K562 (cell line): ENCODE results near the gene TAF1D. TPM values are rescaled to one million over a fixed set of nuclear protein-coding genes. Genes with fewer than 3 reads are reported as not detected.

Experiments used
- ATAC-seq: fragments of 200-7000 bp; cut with Tn5 transposase; 3 replicates; pipeline ENCODE4 v1.9.1; 2020; ENCODE audit warnings: moderate library complexity
- BruUV-seq: library from RNA; stranded (reverse); fragments of 400-500 nt; replicated peaks from 2 replicates; lab custom pipeline; 2021; lab: Mats Ljungman, UMichigan
- CTCF ChIA-PET: fragments of 300-600 bp; formaldehyde crosslinking; extraction: SDS; loops from one replicate; lab custom pipeline; 2021; ENCODE audit warnings: low intra/inter-chr PET ratio; lab: Yijun Ruan, JAX
- POLR2A ChIA-PET: fragments of 300-600, 350-650 bp; sonication (Branson Sonifier 250); formaldehyde crosslinking; extraction: SDS; loops from one replicate; lab custom pipeline; 2021; ENCODE audit warnings: antibody characterized with exemption, inconsistent platforms; lab: Yijun Ruan, JAX
- DNase-seq, 4 experiments: peaks; one replicate each; pipeline versions ENCODE4 v3.0.0 to v3.0.0-alpha.2; 2011 to 2018; ENCODE audit warnings: low spot score in 3 of 4, mixed read lengths in 3 of 4; ENCODE audit errors: extremely low read depth in 1 of 4
- FAIRE-seq: peaks from 2 replicates; lab custom pipeline; 2011; peaks lifted over from hg19 to GRCh38; lab: Jason Lieb, UNC
- H2AFZ ChIP-seq: 2 replicates; pipeline ENCODE4 v1.6.0; 2011; ENCODE audit warnings: low read depth, low read length, control low read depth, inconsistent platforms
- H3K27ac ChIP-seq: fragments of 200-600 bp; 3 replicates; pipeline ENCODE4 v1.8.0; 2011; ENCODE audit warnings: low read depth, mild to moderate bottlenecking, control low read depth, inconsistent platforms, low read length, moderate library complexity, mixed read lengths; ENCODE audit errors: extremely low read depth
- H3K27me3 ChIP-seq, 2 experiments: fragments of 300-600 bp in 1 of 2; 2 replicates in 1 of 2; 3 replicates in 1 of 2; pipeline versions ENCODE4 v1.6.0 to v1.8.0; 2011; ENCODE audit warnings: inconsistent platforms in 2 of 2, low read length in 2 of 2, mild to moderate bottlenecking in 1 of 2, mixed read lengths in 1 of 2, moderate library complexity in 1 of 2; ENCODE audit not compliant: control insufficient read depth in 2 of 2, insufficient read depth in 2 of 2
- H3K36me3 ChIP-seq: fragments of 300-600 bp; 3 replicates; pipeline ENCODE4 v1.8.0; 2011; ENCODE audit warnings: mild to moderate bottlenecking, low read length, inconsistent platforms; ENCODE audit not compliant: control insufficient read depth, insufficient read depth
- H3K4me1 ChIP-seq, 2 experiments: fragments of 200-600 bp in 1 of 2; replicated peaks in 1 of 2; 2 replicates in 1 of 2; 3 replicates in 1 of 2; pipeline versions ENCODE4 v1.5.1 to v1.8.0; 2011; ENCODE audit warnings: inconsistent platforms in 2 of 2, low read length in 2 of 2, mild to moderate bottlenecking in 1 of 2, mixed read lengths in 1 of 2, moderate library complexity in 1 of 2; ENCODE audit not compliant: control insufficient read depth in 2 of 2, insufficient read depth in 2 of 2
- H3K4me2 ChIP-seq: 2 replicates; pipeline ENCODE4 v1.6.1; 2011; ENCODE audit warnings: low read length, control low read depth, inconsistent platforms, mixed read lengths; ENCODE audit not compliant: insufficient read depth
- H3K4me3 ChIP-seq: fragments of 200-600 bp; sonication (generic), shearing (Covaris generic); 2 replicates; pipeline ENCODE4 v1.5.1; 2016; ENCODE audit warnings: control low read depth, inconsistent platforms
- H3K79me2 ChIP-seq: fragments of 200-600 bp; 3 replicates; pipeline ENCODE4 v1.8.0; 2011; ENCODE audit warnings: low read length, inconsistent platforms; ENCODE audit not compliant: control insufficient read depth, insufficient read depth
- H3K9ac ChIP-seq, 2 experiments: 2 replicates each; pipeline versions ENCODE4 v1.6.0 to v1.6.1; 2011; ENCODE audit warnings: low read depth in 2 of 2, low read length in 2 of 2, control low read depth in 1 of 2, inconsistent platforms in 1 of 2, mild to moderate bottlenecking in 1 of 2, mixed read lengths in 1 of 2; ENCODE audit not compliant: insufficient read depth in 1 of 2
- H3K9me1 ChIP-seq: one replicate; pipeline ENCODE4 v1.6.0; 2011; ENCODE audit warnings: inconsistent platforms, mild to moderate bottlenecking, low read length, moderate library complexity; ENCODE audit not compliant: control insufficient read depth, insufficient read depth
- H3K9me3 ChIP-seq: replicated peaks from 2 replicates; pipeline ENCODE4 v1.5.1; 2011; ENCODE audit warnings: low read depth, low read length, inconsistent platforms; ENCODE audit not compliant: control insufficient read depth, insufficient read depth
- H4K20me1 ChIP-seq: replicated peaks from 2 replicates; pipeline ENCODE4 v1.6.1; 2011; ENCODE audit warnings: low read length, inconsistent platforms, mixed read lengths; ENCODE audit not compliant: control insufficient read depth, insufficient read depth
- DACH1 ChIP-seq: fragments of 450-650 bp; IDR thresholded peaks from 2 replicates; pipeline ENCODE4 v1.6.1; 2018; ENCODE audit not compliant: partially characterized antibody
- HES1 ChIP-seq: fragments of 450-650 bp; IDR thresholded peaks from 2 replicates; pipeline ENCODE4 v1.6.1; 2016; ENCODE audit warnings: low read depth, mild to moderate bottlenecking, moderate library complexity
- HMG20B ChIP-seq: fragments of 250-450 bp; sonication (Bioruptor Pico); IDR thresholded peaks from 2 replicates; pipeline ENCODE4 v1.5.0; 2021; ENCODE audit warnings: mild to moderate bottlenecking
- NRF1 ChIP-seq, 2 experiments: fragments of 450-650 bp; IDR thresholded peaks in 1 of 2; conservative IDR thresholded peaks in 1 of 2; 2 replicates each; pipeline ENCODE4 v1.6.1; 2014; ENCODE audit warnings: mild to moderate bottlenecking in 2 of 2
- RBM15 ChIP-seq: fragments of 200-400 bp; formaldehyde crosslinking; IDR thresholded peaks from 2 replicates; pipeline ENCODE4 v1.6.1; 2018; ENCODE audit warnings: mild to moderate bottlenecking, low read length, moderate library complexity; ENCODE audit not compliant: insufficient read depth
- ZNF324 ChIP-seq: fragments of 250-450 bp; sonication (Bioruptor Pico); IDR thresholded peaks from 2 replicates; pipeline ENCODE4 v1.4.0; 2020; ENCODE audit warnings: mild to moderate bottlenecking
- ZNF354B ChIP-seq: fragments of 250-450 bp; sonication (Bioruptor Pico); IDR thresholded peaks from 2 replicates; pipeline ENCODE4 v1.4.0; 2020
- ZNF589 ChIP-seq: fragments of 200-800 bp; sonication (Bioruptor generic); IDR thresholded peaks from 2 replicates; pipeline ENCODE4 v1.6.1; 2016; ENCODE audit warnings: low read depth, missing genetic modification characterization, missing compliant biosample characterization
- ZNF668 ChIP-seq: fragments of 250-450 bp; sonication (Bioruptor Pico); IDR thresholded peaks from 2 replicates; pipeline ENCODE4 v1.8.0; 2022; ENCODE audit warnings: mild to moderate bottlenecking, inconsistent platforms
- WGBS: fragments of 100-300 bp; shearing (Covaris generic); methylation state at CpG from one replicate; pipeline ENCODE4 v1.1.6; 2016; ENCODE audit warnings: low coverage, mixed read lengths; ENCODE audit not compliant: insufficient coverage; ENCODE audit errors: missing lambda C conversion rate; 5-methylcytosine and 5-hydroxymethylcytosine counted together
- in situ Hi-C: fragments of 300-500 bp; cut with MboI; formaldehyde crosslinking; loops from 4 replicates; pipeline ENCODE4 v1.15.0; 2018; ENCODE audit warnings: inconsistent platforms, mixed read lengths
- intact Hi-C: fragments of 100-400 bp; cut with micrococcal nuclease; formaldehyde crosslinking; loops from 2 replicates; pipeline ENCODE4 v1.14.2; 2022
- polyA plus RNA-seq, 8 experiments: library from polyadenylated mRNA; depleted of rRNA in 4 of 8; stranded (reverse) in 5 of 8; unstranded in 3 of 8; fragments of >200 nt; fragmentation: Nextera tagmentation in 2 of 8; fragmentation: Illumina TruSeq in 1 of 8; extraction: Ambion mirVana in 2 of 8; extraction: Trizol in 1 of 8; gene quantifications; 2 replicates each; pipeline versions ENCODE4 v1.2.1 to v1.2.3, GENCODE V29; 2011 to 2014; ENCODE audit warnings: inconsistent platforms in 1 of 8, missing spikeins in 1 of 8
- total RNA-seq, 7 experiments: library from RNA; depleted of rRNA in 6 of 7; stranded (reverse); fragments of >200 nt in 6 of 7; fragmentation: Illumina TruSeq in 2 of 7; extraction: Trizol in 2 of 7; gene quantifications; 2 replicates each; pipeline versions ENCODE4 v1.2.1 to v1.2.3, GENCODE V29; 2011 to 2021; ENCODE audit warnings: low replicate concordance in 1 of 7

The TAF1D gene
- total and polyA plus RNA-seq, 9 of the 15 experiments (the other 6 are each of a cell fraction or from before 2014, with no cell fraction given) = 122 to 347 (median 250) TPM

GRCh38 chr11:93773045-93773477, 31.8 kb upstream of the TAF1D start (continued):
- no peak for TF ChIP-seq RBM15

GRCh38 chr11:93772123-93772522, 30.8 kb upstream of the TAF1D start:
- Histone ChIP-seq H3K27ac (no peak overlapping the region), H3K9me1 (no peaks in the 10 kb centered on the region), H3K79me2 (no peaks in the 10 kb centered on the region), H3K4me2 (no peak overlapping the region), H2AFZ (no peak overlapping the region), H3K4me1 (peaks cover 0 to 5% of the 10 kb centered on the region in 2 experiments; a peak in 1 of 5 replicates), H3K9ac (no peak overlapping the region), H3K4me3 (no peak overlapping the region), H3K27me3 (no peaks in the 10 kb centered on the region), H3K36me3 (no peaks in the 10 kb centered on the region), H3K9me3 (no peaks in the 10 kb centered on the region; the same call in 1 of the 2 replicates), H4K20me1 (no peaks in the 10 kb centered on the region)
- TF ChIP-seq ZNF354B (CRISPR knock-in tag) (no peak), HMG20B (CRISPR knock-in tag) (no peak), NRF1 (conservative IDR thresholded peaks at IDR 0.05 in 1 of 2, IDR thresholded peaks at IDR 0.05 in 1 of 2) (no peak), ZNF589 (no peak), ZNF668 (CRISPR knock-in tag) (no peak), ZNF324 (CRISPR knock-in tag) (no peak), DACH1 (no peak), HES1 (no peak)
- no peak for ATAC-seq
- in situ Hi-C loops (no loop called here), intact Hi-C loops (no loop called here)
- POLR2A ChIA-PET = interaction anchor here (3.5 kb wide), 1 partner anchor 11 kb away, joined by 10 read pairs; the partner anchor contains the start of gene MED17
- WGBS = 81% methylated on average over 4 of the region's 4 CpGs
- no peak for DNase-seq
- CTCF ChIA-PET = no interaction called here
- no peak for FAIRE-seq
- BruUV-seq = no TSS peak
